ENCODE results near the gene NRAP. TPM values are rescaled to one million over a fixed set of nuclear protein-coding genes. Genes with fewer than 3 reads are reported as not detected.

NRAP gene
- total and polyA plus RNA-seq, 2 of the 4 experiments (the other 2 are of a cell fraction): not detected

DNA sequence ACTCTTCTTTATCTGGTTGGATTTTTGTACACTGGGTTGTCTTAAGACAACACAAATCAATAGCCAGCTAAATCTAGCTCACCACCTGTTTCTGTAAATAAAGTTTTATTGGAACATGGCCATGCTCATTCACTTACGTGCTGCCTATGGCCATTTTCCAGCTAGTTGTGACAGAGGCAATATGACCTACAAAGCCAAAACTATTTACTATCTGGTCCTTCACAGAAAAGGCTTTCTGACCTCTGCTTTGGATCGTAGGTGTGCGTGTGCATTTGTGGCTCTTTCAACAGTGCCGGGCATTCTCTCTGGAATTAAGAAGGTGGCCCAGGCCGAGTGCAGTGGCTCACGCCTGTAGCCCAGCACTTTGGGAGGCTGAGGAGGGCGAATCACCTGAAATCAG is 45.5 kb downstream of the NRAP start:
- H3K9me3 ChIP-seq (ENCODE audit: control insufficient read depth, insufficient read depth, low read length): no peaks in the 10 kb centered on the region
- no peak overlapping the region for H3K9ac ChIP-seq (ENCODE audit: low read depth, low read length)
- H3K9me1 ChIP-seq (ENCODE audit: insufficient read depth, low read length): no peaks in the 10 kb centered on the region; the same call in 1 of the 2 replicates
- H3K4me1 ChIP-seq (ENCODE audit: control insufficient read depth, insufficient read depth, low read length): no peaks in the 10 kb centered on the region
- no peaks in the 10 kb centered on the region for H3K79me1 ChIP-seq (ENCODE audit: low read depth in 1 of 2, low read length in 2 of 2)
- H2AFZ ChIP-seq (replicated peaks; ENCODE audit: low read length, poor library complexity): no peak overlapping the region
- DNase-seq (no peak), ATAC-seq (ENCODE audit: low read depth) (no peak)
- no peak overlapping the region for H3K4me3 ChIP-seq (ENCODE audit: insufficient read depth, low read depth, low read length)
- no peak overlapping the region for H4K91ac ChIP-seq (ENCODE audit: insufficient read depth, low read depth, low read length)
- in situ Hi-C loops (cut with MboI; ENCODE audit: low sequenced_read_pairs) (no loop called here), dilution Hi-C loops (cut with HindIII; ENCODE audit: low sequenced_read_pairs, unreplicated experiment) (no loop called here), intact Hi-C loops (cut with micrococcal nuclease) (no loop called here)
- no peak overlapping the region for H2BK5ac ChIP-seq (ENCODE audit: low read depth, low read length, poor library complexity, severe bottlenecking)
- no TSS peak for BruUV-seq (replicated peaks)
- ChIA-PET POLR2A (ENCODE audit: unreplicated experiment) (no interaction called here), CTCF (no interaction called here)
- no peak overlapping the region for H3K4me2 ChIP-seq (ENCODE audit: low read depth, low read length)
- peaks cover 7% of the 10 kb centered on the region; the same call in 1 of the 2 replicates for H3K27me3 ChIP-seq (ENCODE audit: control insufficient read depth, insufficient read depth, low read length)
- H3K36me3 ChIP-seq (ENCODE audit: control insufficient read depth, insufficient read depth, low read length): no peaks in the 10 kb centered on the region
- H2AK5ac ChIP-seq (ENCODE audit: low read depth, low read length): no peak overlapping the region
- no peak overlapping the region for H3K14ac ChIP-seq (replicated peaks; ENCODE audit: low read depth, low read length)
- WGBS, 2 experiments (ENCODE audit: extremely low coverage in 2 of 2, insufficient read length in 1 of 2): 78% methylated on average over 4 of the region's 7 CpGs; no CpG with 5 or more reads in 1 of the 2 experiments
- H3K4ac ChIP-seq (ENCODE audit: low read depth, low read length): no peak overlapping the region
- no peak overlapping the region for H3K56ac ChIP-seq (ENCODE audit: extremely low read depth, insufficient read depth, low read length)
- no peak overlapping the region for H2BK20ac ChIP-seq (ENCODE audit: low read depth, low read length)
- no peak overlapping the region for H3K18ac ChIP-seq (ENCODE audit: low read depth, low read length)
- H2BK120ac ChIP-seq (ENCODE audit: low read depth, low read length): no peak overlapping the region
- H2AK9ac ChIP-seq (replicated peaks; ENCODE audit: low read depth, low read length, poor library complexity): no peak overlapping the region
- no peak overlapping the region for H2BK15ac ChIP-seq (ENCODE audit: low read depth, low read length)
- H4K8ac ChIP-seq (ENCODE audit: low read depth in 2 of 2, low read length in 2 of 2): no peak overlapping the region
- no peak overlapping the region for H4K5ac ChIP-seq (ENCODE audit: low read depth, low read length)
- no peak overlapping the region for H3K27ac ChIP-seq (ENCODE audit: insufficient read depth, low read length)
- TF ChIP-seq RFX5 (IDR thresholded peaks at IDR 0.05; ENCODE audit: low read depth, low read length) (no peak), POLR2A (IDR thresholded peaks at IDR 0.05; ENCODE audit: low read depth, low read length) (no peak)
- no peaks in the 10 kb centered on the region for H4K20me1 ChIP-seq (ENCODE audit: insufficient read depth, low read length)
- no peak overlapping the region for H3K23ac ChIP-seq (ENCODE audit: low read depth, low read length)
